B cell (primary cell): ENCODE data around the gene DPM2.

Experiments used
- EZH2 ChIP-seq: IDR thresholded peaks from 2 replicates; pipeline ENCODE4 v1.6.1; 2012; ENCODE audit warnings: borderline replicate concordance, low read depth, mild to moderate bottlenecking, moderate library complexity, low read length; ENCODE audit not compliant: insufficient read depth, poor library complexity, severe bottlenecking
- TF ChIP-seq, protein P1 (sequence below): fragments of 200-600 bp; IDR thresholded peaks from one replicate; pipeline ENCODE4 v1.8.0; 2022; ENCODE audit warnings: antibody characterized with exemption, mild to moderate bottlenecking

DNA sequence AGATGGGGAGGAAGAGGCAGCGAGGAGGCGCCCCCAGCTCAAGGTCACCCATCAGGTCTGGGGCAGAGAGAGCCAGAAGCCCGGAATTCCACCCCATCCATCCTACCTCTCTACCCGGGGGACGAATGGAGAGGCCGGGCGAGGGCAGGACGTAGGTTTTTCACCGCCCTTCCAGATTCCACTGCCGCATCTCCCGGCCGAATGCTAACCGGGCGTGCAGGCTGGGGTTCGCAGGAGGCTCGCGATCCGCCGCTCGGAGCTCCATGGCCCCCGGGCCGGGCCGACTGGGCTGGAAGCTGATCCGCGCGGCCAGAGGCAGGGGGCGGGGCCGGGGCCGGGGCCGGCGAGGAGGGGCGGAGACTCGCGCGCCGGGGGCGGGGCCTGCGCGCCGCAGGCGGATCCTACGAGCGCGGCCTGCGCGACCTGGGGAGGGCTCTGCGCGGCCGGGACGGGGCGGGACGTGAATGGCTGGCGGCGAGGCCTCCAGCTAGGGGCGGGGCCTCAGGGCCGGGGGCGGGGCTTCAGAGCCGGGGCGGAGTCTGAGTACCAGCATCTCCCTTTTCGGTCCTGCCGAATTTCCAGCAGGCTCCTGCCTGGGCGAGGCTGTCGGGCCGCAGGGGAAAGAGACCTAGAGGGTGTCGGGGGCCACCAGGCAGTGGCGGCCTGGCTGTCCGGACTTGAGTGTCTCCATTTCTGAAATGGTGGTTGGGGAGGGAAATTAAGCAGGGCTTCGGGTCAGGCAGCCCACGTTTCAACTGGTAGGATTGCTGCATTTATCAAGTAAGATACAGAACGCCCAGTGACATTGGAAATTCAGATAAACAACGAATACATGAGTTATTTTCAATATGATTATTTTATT lies 20.7 kb downstream of the DPM2 start, which contains the start of gene ST6GALNAC4:
- TF ChIP-seq, protein P1, sequence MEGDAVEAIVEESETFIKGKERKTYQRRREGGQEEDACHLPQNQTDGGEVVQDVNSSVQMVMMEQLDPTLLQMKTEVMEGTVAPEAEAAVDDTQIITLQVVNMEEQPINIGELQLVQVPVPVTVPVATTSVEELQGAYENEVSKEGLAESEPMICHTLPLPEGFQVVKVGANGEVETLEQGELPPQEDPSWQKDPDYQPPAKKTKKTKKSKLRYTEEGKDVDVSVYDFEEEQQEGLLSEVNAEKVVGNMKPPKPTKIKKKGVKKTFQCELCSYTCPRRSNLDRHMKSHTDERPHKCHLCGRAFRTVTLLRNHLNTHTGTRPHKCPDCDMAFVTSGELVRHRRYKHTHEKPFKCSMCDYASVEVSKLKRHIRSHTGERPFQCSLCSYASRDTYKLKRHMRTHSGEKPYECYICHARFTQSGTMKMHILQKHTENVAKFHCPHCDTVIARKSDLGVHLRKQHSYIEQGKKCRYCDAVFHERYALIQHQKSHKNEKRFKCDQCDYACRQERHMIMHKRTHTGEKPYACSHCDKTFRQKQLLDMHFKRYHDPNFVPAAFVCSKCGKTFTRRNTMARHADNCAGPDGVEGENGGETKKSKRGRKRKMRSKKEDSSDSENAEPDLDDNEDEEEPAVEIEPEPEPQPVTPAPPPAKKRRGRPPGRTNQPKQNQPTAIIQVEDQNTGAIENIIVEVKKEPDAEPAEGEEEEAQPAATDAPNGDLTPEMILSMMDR: no peak
- no peak for TF ChIP-seq EZH2
